RCC 7860 (cell line): ENCODE data around the gene ACSL4.
"Not testable (repeated sequence)": the region's sequence is repeated elsewhere in the genome, so short reads cannot be mapped to it uniquely, and the experiment has no call there.

Experiments
- DNase-seq: peaks from one replicate; pipeline ENCODE4 v3.0.0-alpha.2; 2015; ENCODE audit warnings: low spot score
- FAIRE-seq: peaks from 2 replicates; lab custom pipeline; 2012; peaks lifted over from hg19 to GRCh38; lab: Jason Lieb, UNC

ACSL4 gene

DNA sequence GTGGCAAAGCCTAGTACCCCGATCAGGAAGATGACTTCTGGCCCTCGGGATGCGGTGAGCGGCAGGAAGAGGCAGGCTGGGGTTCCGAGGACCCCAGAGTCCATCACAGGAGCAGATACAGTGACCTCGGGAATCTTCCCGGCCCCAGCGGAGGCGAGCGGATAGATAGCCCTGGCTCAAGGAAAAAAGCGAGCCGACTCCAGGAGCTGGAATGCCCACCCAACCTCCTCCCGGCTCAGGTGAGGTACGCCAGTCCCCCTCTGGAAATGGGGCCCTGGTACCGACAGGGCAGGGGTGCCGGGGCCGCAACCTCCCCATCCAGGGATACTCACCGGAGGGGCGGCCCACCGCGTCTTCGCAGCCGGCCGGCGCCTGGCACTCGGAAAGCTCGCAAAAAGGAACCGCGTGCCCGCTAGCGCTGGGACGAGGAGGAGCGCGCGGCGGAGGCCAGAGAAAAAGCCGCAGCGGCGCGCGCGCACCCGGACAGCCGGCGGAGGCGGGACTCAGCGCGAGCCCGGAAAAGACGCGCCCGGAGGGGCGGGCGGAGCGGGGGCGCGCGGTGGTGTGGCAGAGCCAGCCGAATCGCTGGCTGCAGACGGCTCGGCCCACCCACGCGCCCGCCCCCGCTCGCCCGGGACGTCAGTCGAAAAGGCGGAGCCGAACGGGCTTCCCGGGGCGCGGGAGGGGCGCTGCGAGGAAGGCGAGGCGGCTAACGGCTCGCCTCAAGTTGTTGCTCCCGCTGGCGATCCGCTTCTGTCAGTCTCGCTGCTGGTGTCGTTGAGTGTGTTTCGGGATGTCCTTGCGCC is at the start of gene ACSL4:
Gene ACSL4, minus strand, starts transcription at position 451 of the 806 bp plus-strand sequence. CDS start 49,894 bp downstream, outside the sequence.
- DNase-seq (peak; percentile 65), FAIRE-seq (no peak)

DNA sequence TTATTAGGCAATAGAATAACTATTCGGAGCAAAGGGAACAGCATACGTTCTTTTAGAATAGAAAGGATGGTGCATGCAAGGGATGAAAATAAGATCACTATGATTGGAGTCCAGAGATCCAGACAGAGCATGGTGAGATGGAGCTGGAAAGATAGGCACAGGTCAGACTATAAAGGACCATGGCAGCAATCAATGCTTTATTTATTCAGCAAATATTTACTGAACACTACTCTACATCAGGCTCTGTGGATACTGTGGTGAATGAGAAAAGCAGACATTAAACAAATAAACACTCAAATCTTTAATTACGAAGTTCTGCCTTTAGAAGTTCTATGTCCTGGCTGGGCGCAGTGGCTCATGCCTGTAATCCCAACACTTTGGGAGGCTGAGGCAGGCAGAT is 44.7 kb upstream of the ACSL4 start:
- FAIRE-seq (no peak), DNase-seq (no peak)

- no peak for DNase-seq
- no peak for FAIRE-seq
These were observed 43.9 kb upstream of the ACSL4 start for GRCh38 chrX:109776986-109777385.

DNA sequence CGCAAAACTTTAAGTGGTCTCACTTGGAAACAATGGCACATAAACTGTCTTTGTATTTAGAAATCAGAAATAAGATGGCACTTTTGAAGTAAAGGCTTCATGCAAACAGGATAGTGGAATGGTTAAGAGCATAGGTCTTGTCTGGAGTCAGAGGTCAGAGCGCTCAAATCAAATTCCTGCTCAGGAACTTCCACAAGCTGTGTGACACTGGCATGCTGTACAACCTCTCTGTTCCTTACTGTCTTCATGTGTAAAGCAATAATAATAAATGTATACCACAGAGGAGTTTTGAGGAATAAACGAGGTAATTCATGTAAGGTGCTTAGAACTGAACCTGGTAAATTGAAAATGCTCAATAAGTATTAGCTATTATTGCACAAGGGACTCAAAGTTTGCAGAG is 43.4 kb upstream of the ACSL4 start:
- DNase-seq, result no peak
- no peak for FAIRE-seq

DNA sequence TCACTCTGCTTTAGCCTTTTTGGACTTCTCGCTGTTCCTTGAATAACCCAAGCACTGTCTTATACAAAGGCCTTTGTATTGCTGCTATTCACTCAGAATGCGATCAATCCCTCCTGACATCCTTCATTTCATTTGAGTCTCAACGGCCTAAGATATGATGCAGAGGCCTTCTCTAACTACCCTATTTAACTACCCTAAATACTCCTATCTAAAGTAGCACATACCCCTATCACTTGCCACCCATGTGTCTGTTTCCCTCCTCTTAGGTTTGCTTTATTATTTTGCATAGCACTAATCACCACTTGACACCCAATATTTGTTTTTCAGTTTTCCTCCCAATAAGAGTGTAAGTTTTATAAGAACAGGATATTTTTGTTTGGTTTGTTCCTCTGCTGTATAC is 42.3 kb upstream of the ACSL4 start:
- DNase-seq, result no peak
- no peak for FAIRE-seq

DNA sequence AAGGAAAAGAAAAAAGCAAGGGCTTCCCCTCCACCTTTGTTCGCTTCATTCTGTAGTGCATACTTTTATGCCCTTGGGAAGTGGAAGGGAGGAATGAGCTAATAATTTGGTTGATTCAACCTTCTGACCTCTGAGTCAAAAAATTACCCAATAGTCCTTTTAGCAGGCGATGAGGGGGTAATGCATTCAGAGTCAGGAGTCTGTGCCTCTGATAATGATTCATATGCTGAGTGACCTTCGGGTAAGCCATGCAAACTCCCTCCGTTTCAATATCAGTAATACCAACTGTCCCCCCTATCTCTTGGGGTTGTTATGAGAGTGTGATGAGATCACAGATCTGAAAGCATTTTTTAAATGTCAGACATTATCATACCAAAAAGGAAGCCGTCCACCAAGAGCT is 41.6 kb upstream of the ACSL4 start:
- peak; percentile 42 for DNase-seq
- FAIRE-seq, result peak; percentile 84

GRCh38 chrX:109774136-109774535 is 41.1 kb upstream of the ACSL4 start:
- FAIRE-seq, result no peak
- DNase-seq, result no peak

GRCh38 chrX:109773374-109773773 is 40.3 kb upstream of the ACSL4 start:
- FAIRE-seq (no peak), DNase-seq (no peak)

DNA sequence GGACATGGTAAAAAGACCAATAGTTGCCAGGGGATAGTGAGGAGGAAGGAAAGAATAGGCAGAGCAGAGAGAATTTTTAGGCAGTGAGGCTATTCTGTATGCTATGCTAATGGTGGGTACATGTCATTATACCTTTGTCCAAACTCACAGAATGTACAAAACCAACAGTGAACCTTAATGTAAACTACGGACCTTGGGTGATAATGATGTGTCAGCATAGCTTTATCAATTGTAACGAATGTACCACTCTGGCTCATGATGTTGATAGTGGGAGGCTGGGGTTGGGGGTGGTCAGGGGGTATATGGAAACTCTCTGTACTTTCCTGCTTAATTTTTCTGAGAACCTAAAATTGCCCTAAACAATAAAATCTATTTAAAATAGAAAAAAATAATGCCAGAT is 37.7 kb upstream of the ACSL4 start:
- no peak for DNase-seq
- no peak for FAIRE-seq

- no peak for DNase-seq
- FAIRE-seq, result no peak
These were observed 27.8 kb upstream of the ACSL4 start for GRCh38 chrX:109760922-109761250.

GRCh38 chrX:109760209-109760921 is 27.3 kb upstream of the ACSL4 start:
- no peak for FAIRE-seq
- DNase-seq, result no peak

- DNase-seq (no peak), FAIRE-seq (no peak)
These were observed 20.2 kb upstream of the ACSL4 start for GRCh38 chrX:109753256-109753655.

DNA sequence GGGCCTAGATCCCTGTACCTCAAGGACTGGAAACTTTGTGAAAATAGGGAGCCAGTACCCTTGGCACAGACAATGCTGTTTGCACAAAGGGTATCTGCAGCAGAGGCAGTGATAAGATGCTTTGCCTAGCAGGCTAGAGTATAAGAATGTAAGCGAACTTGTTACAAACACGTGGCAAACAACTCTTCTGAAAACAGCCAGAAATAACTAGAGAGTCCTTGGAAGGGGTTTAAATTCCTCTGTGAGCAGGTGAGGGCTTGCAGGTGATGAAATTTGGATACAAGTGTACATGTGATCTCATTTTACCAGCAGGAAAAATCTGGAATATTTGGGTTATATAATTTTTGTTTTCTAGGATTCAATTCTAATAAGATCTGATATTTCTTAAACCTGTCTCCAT is 18.6 kb upstream of the ACSL4 start:
- DNase-seq (no peak), FAIRE-seq (no peak)

DNA sequence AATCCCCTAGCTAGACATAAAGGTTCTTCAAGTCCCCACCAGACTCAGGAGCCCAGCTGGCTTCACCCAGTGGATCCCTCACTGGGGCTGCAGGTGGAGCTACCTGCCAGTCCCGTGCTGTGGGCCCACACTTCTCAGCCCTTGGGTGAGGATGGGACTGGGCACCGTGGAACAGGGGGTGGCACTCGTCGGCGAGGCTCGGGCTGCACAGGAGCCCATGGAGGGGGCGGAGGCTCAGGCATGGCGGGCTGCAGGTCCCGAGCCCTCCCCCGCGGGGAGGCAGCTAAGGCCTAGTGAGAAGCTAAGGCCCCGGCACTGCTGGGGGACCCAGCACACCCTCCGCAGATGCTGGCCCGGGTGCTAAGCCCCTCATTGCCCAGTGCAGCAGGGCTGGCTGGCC is 16.1 kb upstream of the ACSL4 start:
- DNase-seq (no peak), FAIRE-seq (no peak)

GRCh38 chrX:109747681-109748080 is 14.6 kb upstream of the ACSL4 start:
- FAIRE-seq (no peak), DNase-seq (no peak)

DNA sequence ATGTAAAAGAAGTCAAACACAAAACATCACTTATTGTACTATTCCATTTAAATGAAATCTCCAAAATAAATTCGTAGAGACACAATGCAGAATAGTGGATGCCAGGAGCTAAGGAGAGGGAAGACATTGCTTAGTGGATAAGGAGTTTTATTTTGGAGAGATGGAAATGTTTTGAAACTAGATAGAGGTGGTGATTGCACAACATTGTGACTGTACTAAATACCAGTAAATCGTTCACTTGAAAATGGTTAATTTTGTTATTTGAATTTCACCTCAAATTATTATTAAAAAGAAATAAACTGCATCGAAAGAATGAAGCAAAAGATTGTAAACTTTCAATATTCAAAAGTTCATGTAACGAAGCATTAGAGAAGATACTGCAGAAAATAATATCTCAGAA is 9.7 kb upstream of the ACSL4 start:
- FAIRE-seq (peak; percentile 25), DNase-seq (no peak)

DNA sequence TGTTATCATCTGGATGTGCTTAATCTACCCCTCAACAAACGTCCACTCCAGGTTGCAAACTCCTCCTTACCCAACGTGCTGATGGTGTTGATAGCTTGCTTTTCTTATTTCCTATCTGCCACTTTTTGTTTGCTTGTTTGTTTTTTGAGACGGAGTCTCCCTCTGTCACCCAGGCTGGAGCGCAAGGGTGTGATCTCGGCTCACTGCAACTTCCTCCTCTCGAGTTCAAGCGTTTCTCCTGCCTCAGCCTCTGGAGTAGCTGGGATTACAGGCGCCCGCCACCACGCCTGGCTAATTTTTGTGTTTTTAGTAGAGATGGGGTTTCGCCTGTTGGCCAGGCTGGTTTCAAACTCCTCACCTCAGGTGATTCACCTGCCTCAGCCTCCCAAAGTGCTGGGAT is 7.8 kb upstream of the ACSL4 start:
- FAIRE-seq, DNase-seq: not testable (repeated sequence)

DNA sequence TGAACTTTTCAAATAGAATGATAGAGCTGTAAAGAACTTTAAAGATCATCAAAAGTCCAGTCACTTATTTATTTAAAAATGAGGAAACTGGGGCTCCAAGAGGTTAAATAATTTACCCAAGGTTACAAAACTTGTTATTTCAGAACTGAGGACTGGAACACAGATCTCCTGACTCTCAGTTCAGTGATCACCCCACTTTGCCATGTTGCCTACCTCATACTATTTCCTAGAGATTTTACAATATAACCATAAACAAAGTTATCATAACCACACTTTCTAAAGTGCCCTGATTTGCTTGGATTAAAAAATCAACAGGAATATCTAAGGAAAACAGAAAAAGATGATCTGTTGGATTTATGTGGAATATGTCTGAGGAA is 7.4 kb upstream of the ACSL4 start:
- no peak for DNase-seq
- no peak for FAIRE-seq

DNA sequence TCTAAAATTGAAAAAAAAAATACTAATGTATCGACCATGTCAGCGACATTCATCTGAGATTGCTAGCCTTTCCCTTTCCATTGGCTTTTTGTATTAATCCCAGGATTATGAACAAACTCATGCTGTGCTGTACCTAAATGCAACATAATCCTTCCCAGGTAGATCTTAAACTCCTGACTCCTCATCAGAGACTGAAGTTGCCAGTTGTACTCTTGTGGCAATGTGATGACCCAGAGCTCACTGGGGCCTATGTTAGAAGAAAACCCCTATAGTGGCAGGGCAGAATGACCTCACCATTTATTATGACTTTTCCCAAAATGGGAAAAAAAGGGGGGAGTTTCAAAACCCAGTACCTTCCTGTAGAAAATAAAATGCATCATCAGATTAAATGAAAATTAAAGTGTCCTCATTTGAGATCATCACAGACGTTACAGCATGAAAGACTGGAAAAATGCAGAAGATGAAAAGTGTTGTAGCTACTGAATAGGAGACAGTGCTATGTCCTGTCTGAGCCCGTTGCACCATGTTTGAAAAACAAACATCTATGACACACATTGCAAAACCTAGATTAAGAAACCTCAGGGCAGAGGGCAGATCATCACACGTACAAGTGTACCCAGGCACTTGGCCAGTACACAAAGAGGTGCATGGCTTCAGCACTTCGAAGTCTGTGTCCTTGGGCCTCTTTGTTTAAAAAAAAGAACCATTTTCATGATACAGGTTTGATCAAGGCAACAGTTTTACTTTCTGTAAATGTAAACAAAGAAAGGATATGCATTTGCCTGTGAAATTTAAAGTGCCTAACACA is 6.8 kb upstream of the ACSL4 start:
- FAIRE-seq (no peak), DNase-seq (no peak)

DNA sequence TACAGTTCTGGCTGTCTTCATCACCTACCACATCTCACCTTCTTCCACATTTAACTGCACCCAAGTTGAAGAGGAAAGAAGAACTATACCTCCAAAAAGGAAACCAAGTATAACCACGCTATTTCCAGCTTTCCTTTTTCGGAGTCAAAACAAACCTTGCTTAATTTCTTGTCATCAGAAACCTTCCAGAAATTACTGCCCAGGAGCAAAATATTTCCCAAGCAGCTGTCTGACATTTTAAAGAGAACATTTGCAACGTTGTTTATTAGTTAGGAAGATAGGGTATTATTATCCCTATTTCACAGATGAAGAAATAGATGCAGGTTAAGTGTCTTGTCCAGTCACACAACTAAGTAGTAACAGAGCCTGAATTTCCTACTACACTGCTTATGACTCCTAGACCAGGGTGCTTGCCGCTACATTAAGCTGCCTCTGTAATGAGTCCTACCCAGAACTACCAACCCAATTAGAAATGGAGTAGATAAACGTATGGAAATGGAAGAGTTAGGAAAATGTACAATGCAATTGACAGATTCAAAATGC is 2.2 kb upstream of the ACSL4 start:
- DNase-seq (no peak), FAIRE-seq (no peak)

GRCh38 chrX:109733613-109734083 is 591 bp upstream of the ACSL4 start:
- no peak for FAIRE-seq
- DNase-seq, result no peak
